Tibial nerve (tissue), 4 donors: ENCODE data around the gene NRG2. TPM values are rescaled to one million over a fixed set of nuclear protein-coding genes. Genes with fewer than 3 reads are reported as not detected.

Source experiments
- DNase-seq, 2 donors: peaks; one replicate each; pipeline ENCODE4 v3.0.0-alpha.2; 2019; ENCODE audit warnings: low spot score in 2 of 2
- H3K27ac ChIP-seq, 4 donors: fragments of 200-600 bp; sonication (generic) in 3 of 4; one replicate each; pipeline ENCODE4 v1.5.1; 2017 to 2019; ENCODE audit warnings: mild to moderate bottlenecking in 1 of 4
- H3K27me3 ChIP-seq, 2 donors: fragments of 200-600 bp; sonication (generic) in 1 of 2; one replicate each; pipeline versions ENCODE4 v1.5.1 to v1.6.0; 2017 to 2019
- H3K36me3 ChIP-seq, 3 donors: fragments of 200-600 bp; sonication (generic); one replicate each; pipeline ENCODE4 v1.5.1; 2018 to 2019
- H3K4me1 ChIP-seq, 4 donors: fragments of 200-600 bp; sonication (generic) in 3 of 4; one replicate each; pipeline ENCODE4 v1.5.1; 2017 to 2019
- H3K4me3 ChIP-seq, 4 donors: fragments of 200-600 bp; sonication (generic) in 3 of 4; one replicate each; pipeline ENCODE4 v1.5.1; 2017 to 2019; ENCODE audit warnings: mild to moderate bottlenecking in 1 of 4, moderate library complexity in 1 of 4
- H3K9me3 ChIP-seq, 4 donors: fragments of 200-600 bp; sonication (generic) in 3 of 4; one replicate each; pipeline ENCODE4 v1.5.1; 2017 to 2019
- CTCF ChIP-seq, 5 experiments: fragments of 200-600 bp in 3 of 5; fragments of 450-650 bp in 2 of 5; sonication (generic) in 3 of 5; IDR thresholded peaks; one replicate each; pipeline ENCODE4 v1.5.1; 2016 to 2019; ENCODE audit warnings: antibody characterized with exemption in 5 of 5, mild to moderate bottlenecking in 3 of 5, moderate library complexity in 2 of 5
- EP300 ChIP-seq, 2 donors: sonication (generic); formaldehyde crosslinking; IDR thresholded peaks; one replicate each; pipeline ENCODE4 v1.6.1; 2017; ENCODE audit warnings: antibody characterized with exemption in 2 of 2, mild to moderate bottlenecking in 1 of 2
- POLR2A ChIP-seq, 2 donors: fragments of 450-650 bp; IDR thresholded peaks; one replicate each; pipeline ENCODE4 v1.6.1; 2017; ENCODE audit warnings: antibody characterized with exemption in 2 of 2, mild to moderate bottlenecking in 2 of 2, moderate library complexity in 2 of 2
- WGBS, 2 donors: methylation state at CpG; one replicate each; pipeline ENCODE4 v1.1.5; 2018; 5-methylcytosine and 5-hydroxymethylcytosine counted together
- total RNA-seq, 4 donors: library from RNA; depleted of rRNA; stranded (reverse); fragments of >200 nt; gene quantifications; one replicate each; pipeline ENCODE4 v1.1.0, GENCODE V29; 2016

The NRG2 gene
- total RNA-seq, 4 donors from 2014 or later, result 2.0 to 5.1 (median 3.4) TPM

- Histone ChIP-seq H3K4me3 (peak overlapping the region; percentile 51 to 75 (median 69)), H3K27me3 (peaks cover 0 to 11% of the 10 kb centered on the region in 2 donors), H3K4me1 (peaks cover 0 to 18% (median 0%) of the 10 kb centered on the region in 4 donors), H3K36me3 (peaks cover 0 to 17% (median 0%) of the 10 kb centered on the region in 3 donors), H3K9me3 (no peaks in the 10 kb centered on the region), H3K27ac (peak overlapping the region in 3 of 4 donors; percentile 59 to 80 (median 71))
- TF ChIP-seq CTCF (IDR thresholded peaks at IDR 0.05) (peak in 1 of 5 experiments; percentile 38), POLR2A (IDR thresholded peaks at IDR 0.05) (no peak)
- DNase-seq, result no peak
- 1 to 5% methylated on average over 17 to 32 of the region's 107 CpGs for WGBS, 2 donors
Observed at GRCh38 chr5:139847790-139848507, 195.2 kb downstream of the NRG2 start.

DNA sequence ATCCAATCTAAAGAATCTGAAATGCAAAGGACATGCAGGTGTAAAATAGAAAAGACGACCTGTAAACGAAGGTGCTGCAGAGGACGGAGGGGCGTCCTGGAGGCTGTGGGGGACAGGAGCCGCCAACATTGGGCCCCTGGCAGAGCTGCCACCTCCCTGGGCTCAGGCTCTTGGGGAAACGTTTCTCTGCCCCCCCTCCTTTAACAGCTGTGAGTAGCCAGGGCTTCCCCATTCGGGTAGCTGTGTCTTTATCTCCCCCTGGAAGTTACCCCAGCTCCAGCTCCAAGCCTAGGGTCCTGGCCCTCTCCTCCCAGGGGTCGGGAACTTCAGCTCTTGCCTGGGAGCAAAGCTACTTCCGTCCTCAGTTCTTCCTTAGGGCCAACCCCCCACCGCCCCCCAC, 196.0 kb downstream of the NRG2 start:
- H3K4me3 ChIP-seq, result no peak overlapping the region
- WGBS, 2 donors, result 40 to 47% methylated on average over 10 of the region's 10 CpGs
- no peak for DNase-seq

DNA sequence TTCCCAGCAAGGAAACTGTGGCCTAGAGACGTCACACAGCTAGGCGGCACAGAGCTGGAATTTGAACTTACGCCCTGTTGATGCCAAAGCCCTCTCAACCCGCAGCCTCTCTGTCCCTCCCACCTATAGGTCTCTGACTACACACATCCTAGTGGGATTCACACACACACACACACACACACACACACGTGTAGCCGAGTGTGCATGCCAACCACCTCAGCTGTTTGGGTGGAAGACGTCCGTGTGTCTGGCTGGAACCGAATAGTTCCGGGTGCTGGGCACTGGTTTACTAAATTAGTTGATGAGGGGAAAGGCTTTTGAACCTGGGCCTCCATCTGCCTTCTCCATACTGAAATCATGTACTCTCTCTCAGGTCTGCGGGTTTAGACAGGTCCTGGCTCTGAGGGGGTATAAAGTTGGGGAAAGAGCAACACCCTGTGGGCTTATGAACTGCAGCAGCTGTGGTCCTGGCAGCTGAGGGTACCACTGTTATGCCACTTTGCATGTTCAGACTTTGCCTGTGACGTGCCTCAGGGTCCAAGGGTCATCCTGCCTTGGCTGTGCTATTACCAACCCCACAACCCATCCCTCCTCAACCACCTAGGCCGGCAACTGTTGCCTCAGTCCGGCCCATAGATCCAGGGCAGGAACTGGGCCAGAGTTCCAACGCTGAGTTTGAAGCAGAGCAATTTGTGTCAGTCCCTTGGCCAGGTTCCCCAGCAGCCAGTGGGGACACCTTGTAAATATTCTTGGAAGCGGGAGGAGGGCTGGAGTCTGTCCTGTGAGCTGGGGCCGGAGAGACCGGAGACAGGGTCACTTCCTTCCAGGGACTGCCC, 197.0 kb downstream of the NRG2 start:
- Histone ChIP-seq H3K9me3 (no peaks in the 10 kb centered on the region), H3K4me1 (peaks cover 0 to 18% (median 0%) of the 10 kb centered on the region in 4 donors), H3K36me3 (peaks cover 0 to under 1% (median 0%) of the 10 kb centered on the region in 3 donors), H3K4me3 (no peak overlapping the region), H3K27ac (no peak overlapping the region), H3K27me3 (peaks cover 0 to 11% of the 10 kb centered on the region in 2 donors)
- DNase-seq, result no peak
- TF ChIP-seq POLR2A (IDR thresholded peaks at IDR 0.05), result no peak
- no peak for TF ChIP-seq CTCF (IDR thresholded peaks at IDR 0.05)
- TF ChIP-seq EP300 (IDR thresholded peaks at IDR 0.05), result no peak
- WGBS, 2 donors, result 81 to 87% methylated on average over 18 of the region's 18 CpGs

More for the DNA sequence above, 196.0 kb downstream of the NRG2 start:
- TF ChIP-seq EP300 (IDR thresholded peaks at IDR 0.05) (no peak), POLR2A (IDR thresholded peaks at IDR 0.05) (no peak), CTCF (IDR thresholded peaks at IDR 0.05) (no peak)
- Histone ChIP-seq H3K36me3 (peaks cover 0 to 9% (median 0%) of the 10 kb centered on the region in 3 donors), H3K27ac (no peak overlapping the region), H3K27me3 (peaks cover 0 to 11% of the 10 kb centered on the region in 2 donors), H3K9me3 (no peaks in the 10 kb centered on the region), H3K4me1 (peaks cover 0 to 18% (median 0%) of the 10 kb centered on the region in 4 donors)

DNA sequence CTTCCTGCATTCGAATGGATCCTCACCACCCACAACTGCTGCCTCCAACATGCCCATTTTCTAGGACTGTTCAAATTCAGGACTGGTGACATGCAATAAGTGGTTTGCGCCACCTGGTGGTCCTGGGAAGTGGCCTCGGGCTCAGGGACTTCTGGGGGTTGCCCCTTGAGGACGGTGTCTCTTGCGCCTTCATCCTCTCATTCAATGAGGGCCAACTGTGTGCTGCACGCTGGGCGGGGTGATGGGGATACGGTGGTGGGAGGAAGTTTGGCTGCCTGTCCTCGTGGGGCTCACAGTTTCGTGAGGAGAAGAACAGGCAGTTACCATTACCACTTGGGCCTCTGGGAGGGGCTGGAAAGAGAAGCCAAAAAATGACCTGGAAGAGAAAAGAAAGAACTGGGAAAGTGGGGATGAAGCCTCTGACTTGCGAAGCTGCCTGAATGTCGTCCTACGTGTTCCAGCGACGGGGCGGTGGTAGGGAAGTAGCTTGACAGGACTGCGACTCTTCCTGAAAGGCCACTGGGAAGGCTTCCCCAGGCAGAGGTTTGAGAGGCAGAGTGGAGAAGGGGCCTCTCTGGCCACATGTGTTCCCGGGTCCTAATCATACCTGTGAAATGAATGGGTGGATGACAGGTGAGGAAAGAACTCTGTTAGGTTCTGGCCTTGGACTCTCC, 198.5 kb downstream of the NRG2 start:
- peaks cover 0 to 18% (median 0%) of the 10 kb centered on the region in 4 donors for H3K4me1 ChIP-seq
- no peak overlapping the region for H3K4me3 ChIP-seq
- peaks cover 0 to 11% of the 10 kb centered on the region in 2 donors for H3K27me3 ChIP-seq
- 51% methylated on average over 18 of the region's 18 CpGs for WGBS, 2 donors
- TF ChIP-seq CTCF (IDR thresholded peaks at IDR 0.05), result peak; percentile 49 to 70 (median 69)
- TF ChIP-seq POLR2A (IDR thresholded peaks at IDR 0.05), result no peak
- TF ChIP-seq EP300 (IDR thresholded peaks at IDR 0.05), result no peak
- peak; percentile 39 to 77 for DNase-seq
- H3K9me3 ChIP-seq, result no peaks in the 10 kb centered on the region
- H3K27ac ChIP-seq, result no peak overlapping the region
- H3K36me3 ChIP-seq, result no peaks in the 10 kb centered on the region
